Measurements from ENCODE around the gene MUC5AC.

MUC5AC gene

DNA sequence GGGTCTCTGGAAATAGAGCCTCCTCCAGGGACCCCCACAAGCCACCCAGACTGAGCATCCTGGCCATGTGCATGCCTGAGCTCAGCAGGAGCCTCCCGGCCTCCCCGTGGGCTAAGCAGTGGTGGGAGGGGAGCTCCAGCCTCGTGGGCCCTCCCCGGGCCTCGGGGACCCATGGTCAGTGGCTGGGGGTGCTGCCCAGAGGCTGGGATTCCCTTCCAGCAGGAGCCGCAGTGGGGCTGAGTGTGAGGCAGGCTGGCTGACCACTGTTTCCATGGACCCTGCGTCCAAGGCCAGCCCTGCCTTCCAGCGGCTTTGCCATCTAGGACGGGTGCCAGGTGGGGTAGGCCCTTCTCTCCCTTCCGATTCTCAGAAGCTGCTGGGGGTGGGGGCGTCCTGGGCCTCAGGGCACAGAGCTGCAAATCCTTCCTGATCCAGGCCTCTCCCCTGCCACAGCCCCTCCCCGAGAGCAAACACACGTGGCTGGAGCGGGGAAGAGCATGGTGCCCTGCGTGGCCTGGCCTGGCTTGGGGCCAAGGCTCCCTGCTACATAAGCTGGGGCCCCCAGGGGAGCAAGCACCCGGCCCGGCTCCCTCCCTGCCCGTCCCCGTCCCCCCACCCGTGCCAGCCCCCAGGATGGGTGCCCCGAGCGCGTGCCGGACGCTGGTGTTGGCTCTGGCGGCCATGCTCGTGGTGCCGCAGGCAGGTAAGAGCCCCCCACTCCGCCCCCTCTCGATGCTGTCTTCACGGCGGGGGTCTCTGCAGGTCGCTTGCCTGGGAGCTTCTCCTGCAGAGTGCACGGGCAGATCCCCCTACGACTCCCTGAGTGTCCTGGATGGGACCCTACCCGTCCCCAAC lies 65.0 kb downstream of the MUC5AC start, which contains the start of gene MUC5B:
MUC5B (plus strand) TSS at position 576 of the 855 bp plus-strand sequence; CDS start at position 634, 58 bp downstream.
- TF ChIP-seq, protein P1, sequence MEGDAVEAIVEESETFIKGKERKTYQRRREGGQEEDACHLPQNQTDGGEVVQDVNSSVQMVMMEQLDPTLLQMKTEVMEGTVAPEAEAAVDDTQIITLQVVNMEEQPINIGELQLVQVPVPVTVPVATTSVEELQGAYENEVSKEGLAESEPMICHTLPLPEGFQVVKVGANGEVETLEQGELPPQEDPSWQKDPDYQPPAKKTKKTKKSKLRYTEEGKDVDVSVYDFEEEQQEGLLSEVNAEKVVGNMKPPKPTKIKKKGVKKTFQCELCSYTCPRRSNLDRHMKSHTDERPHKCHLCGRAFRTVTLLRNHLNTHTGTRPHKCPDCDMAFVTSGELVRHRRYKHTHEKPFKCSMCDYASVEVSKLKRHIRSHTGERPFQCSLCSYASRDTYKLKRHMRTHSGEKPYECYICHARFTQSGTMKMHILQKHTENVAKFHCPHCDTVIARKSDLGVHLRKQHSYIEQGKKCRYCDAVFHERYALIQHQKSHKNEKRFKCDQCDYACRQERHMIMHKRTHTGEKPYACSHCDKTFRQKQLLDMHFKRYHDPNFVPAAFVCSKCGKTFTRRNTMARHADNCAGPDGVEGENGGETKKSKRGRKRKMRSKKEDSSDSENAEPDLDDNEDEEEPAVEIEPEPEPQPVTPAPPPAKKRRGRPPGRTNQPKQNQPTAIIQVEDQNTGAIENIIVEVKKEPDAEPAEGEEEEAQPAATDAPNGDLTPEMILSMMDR (IDR thresholded peaks at IDR 0.05), result no peak

DNA sequence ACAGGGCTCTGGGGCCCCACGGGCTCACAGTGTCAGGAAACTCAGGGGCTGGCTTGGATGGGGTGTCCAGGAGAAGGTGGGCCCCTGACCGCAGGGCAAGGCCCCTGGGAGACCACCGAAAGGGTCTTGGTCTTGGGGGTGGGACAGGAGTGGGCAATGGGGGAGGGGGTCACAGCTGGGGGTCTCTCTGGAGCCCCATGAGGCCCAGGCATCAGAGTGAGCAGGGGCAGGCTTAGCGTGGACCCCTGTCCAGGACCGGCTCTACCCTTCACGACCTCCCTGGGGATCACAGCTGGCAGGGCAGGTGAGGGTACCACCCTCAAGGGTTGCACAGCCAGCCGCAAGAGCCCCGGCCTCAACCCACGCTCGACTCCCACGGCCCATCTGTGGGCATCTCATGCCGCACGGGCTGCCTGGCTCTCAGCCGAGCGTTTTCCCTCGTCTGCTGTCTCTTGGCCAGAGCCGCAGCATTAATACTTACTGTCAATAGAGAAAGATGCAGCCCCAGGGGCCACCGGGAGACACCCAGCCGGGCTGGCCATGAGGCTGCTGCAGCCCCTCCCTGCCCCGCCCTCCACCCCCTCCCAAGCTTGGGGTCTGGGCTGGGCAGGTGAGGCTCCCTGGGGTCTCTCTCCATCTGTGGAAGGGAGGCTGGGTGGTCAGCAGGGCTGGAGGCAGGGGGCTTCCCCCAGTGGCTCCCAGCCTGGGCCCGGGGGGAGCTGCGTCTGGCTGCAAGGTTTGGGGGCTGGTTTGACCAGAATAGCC lies 65.8 kb downstream of the MUC5AC start:
- TF ChIP-seq, protein P1 (IDR thresholded peaks at IDR 0.05), result no peak

DNA sequence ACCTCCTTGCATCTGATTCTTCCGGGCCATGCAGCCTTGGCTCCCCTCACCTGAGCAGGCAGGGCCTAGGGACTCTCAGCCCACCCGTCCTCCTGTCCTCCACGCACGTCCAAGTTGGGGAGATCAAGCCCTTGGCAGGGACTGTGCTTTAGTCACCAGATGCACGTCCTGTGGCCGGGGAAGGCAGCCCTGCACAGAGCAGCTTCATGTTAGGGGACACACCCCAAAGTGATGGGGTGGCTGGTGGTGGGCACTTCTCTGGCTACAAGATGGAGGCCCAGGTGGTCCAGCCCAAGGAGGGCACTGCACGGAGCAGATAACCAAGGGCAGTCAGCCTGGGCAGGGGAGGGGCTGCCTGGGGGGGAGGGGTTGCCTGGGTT lies 66.3 kb downstream of the MUC5AC start:
- TF ChIP-seq, protein P1 (IDR thresholded peaks at IDR 0.05), result no peak

DNA sequence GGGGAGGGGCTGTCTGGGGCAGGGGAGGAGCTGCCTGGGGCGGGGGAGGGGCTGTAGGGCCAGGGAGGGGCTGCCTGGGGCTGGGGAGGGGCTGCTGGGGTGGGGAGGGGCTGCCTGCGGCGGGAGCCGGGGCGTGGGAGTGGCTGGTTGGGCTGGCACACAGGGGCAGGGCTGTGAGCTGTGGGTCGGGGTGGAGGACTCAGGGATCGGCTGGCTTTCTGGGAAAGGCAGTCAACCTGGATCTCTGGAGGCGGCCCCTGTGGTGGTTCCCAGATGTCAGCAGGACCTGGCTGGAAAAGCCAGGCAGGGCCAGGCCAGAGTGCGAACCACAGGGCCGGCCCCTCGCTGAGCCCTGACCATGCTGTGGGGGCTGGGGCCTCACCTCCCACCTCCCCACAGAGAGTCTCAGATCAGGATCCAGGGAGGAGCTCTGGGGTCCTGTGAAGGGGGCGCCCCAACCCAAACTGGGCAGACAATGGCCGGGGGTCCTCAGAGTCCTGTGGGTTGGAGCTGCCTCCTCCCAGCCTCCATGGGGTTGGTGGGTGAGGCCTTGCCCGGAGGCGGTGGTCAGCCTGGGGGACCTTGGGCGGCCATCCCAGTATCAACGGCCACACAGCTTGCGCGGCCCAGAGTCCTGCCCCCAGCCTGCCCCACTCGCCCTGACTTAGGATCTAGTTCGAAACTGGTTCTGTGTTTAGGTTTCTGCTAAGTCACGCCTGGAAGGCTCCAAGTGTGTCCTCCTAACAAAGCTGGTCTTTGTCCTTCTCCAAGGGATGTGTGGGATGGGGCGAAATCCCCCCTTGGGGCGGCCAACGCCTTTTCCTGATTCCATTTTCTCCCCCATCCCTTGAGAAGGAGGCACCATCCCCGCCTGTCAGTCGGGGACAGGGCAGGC lies 67.0 kb downstream of the MUC5AC start:
- TF ChIP-seq, protein P1 (IDR thresholded peaks at IDR 0.05), result no peak

DNA sequence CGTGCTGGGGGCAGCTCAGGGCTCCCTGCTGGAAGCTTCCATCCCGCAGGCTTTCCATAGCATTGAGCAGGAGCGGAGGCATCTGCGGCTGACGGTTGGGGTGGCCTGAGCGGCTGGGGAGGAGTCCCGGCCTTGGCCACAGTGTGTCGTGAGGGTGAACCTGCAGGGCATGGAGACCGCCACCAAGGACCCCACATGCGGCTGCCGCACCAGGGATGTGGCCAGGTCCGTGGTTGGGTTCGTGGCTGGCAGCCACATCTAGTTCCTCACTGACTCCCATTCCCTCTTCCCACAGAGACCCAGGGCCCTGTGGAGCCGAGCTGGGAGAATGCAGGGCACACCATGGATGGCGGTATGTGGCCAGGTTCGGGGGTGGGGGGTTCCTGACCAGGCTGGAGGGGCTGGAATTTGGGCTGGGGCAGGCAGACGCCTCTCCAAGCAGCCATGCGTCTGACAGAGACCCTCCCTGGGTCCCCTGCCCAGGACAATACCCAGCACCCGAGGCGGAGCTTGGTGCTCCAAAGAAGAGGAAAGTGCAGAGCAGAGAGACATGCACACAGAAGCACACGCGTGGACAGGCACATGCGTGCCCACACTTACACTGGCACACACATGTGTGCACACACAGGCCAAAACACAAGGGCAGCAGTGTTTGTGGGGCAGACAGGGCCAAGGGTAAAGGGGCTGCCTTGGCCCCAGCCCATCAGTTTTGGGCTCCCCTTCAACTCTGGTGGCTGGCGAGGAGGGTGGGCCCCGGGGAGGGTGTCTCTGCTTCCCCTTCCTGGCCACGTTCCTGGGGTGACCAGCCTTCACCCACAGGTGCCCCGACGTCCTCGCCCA lies 67.9 kb downstream of the MUC5AC start:
- TF ChIP-seq, protein P1 (IDR thresholded peaks at IDR 0.05), result no peak

DNA sequence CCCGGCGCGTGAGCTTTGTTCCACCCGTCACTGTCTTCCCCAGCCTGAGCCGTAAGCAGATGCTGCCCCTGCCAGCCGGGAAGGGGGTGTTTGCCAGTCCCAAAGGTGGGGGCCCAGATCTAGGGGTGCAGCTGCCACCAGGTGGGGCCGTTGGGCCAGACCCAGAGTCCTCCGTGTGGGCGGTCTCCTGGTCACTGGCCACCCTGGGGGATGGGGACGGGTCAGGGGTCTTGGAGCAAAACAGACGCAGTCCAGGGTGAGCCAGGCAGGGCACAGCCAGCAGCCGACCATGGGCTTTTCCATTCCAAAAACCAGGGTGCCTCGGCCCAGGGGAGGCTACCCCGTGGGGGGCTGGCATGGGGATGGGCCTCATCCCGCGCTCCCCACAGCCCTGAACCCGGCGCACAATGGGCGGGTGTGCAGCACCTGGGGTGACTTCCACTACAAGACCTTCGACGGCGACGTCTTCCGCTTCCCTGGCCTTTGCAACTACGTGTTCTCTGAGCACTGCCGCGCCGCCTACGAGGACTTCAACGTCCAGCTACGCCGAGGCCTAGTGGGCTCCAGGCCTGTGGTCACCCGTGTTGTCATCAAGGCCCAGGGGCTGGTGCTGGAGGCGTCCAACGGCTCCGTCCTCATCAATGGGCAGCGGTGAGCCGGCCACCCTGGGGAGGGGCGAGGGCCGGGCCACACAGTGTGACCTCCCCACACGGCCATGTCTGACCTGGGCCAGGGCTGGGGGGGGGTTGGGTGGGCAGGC lies 68.7 kb downstream of the MUC5AC start:
- TF ChIP-seq, protein P1 (IDR thresholded peaks at IDR 0.05), result no peak

All from LNCAP (cell line).